Kidney glomerular epithelial cell (primary cell): ENCODE data around the gene COX4I1.

Experiments used
- DNase-seq: peaks from one replicate; lab custom pipeline; 2025; lab: John Stamatoyannopoulos, UW

COX4I1 gene

GRCh38 chr16:85768199-85768598 lies 31.3 kb upstream of the COX4I1 start:
- no peak for DNase-seq

GRCh38 chr16:85770741-85771140 lies 28.8 kb upstream of the COX4I1 start:
- DNase-seq, result no peak

GRCh38 chr16:85773044-85773443 lies 26.5 kb upstream of the COX4I1 start:
- no peak for DNase-seq

GRCh38 chr16:85774136-85774535 lies 25.4 kb upstream of the COX4I1 start:
- no peak for DNase-seq

GRCh38 chr16:85774811-85775210 lies 24.7 kb upstream of the COX4I1 start:
- DNase-seq, result no peak

- no peak for DNase-seq
Observed at GRCh38 chr16:85777583-85778310, 21.7 kb upstream of the COX4I1 start.

GRCh38 chr16:85778873-85779272 lies 20.6 kb upstream of the COX4I1 start:
- no peak for DNase-seq

GRCh38 chr16:85780281-85780680 lies 19.2 kb upstream of the COX4I1 start:
- DNase-seq, result no peak

- no peak for DNase-seq
Observed at GRCh38 chr16:85781156-85781555, 18.3 kb upstream of the COX4I1 start.

GRCh38 chr16:85781695-85782370 lies 17.7 kb upstream of the COX4I1 start:
- no peak for DNase-seq

GRCh38 chr16:85782451-85782850 lies 17.0 kb upstream of the COX4I1 start:
- DNase-seq, result no peak

GRCh38 chr16:85783441-85783840 lies 16.1 kb upstream of the COX4I1 start:
- no peak for DNase-seq

- DNase-seq, result no peak
Observed at GRCh38 chr16:85784813-85785212, 14.7 kb upstream of the COX4I1 start.

- no peak for DNase-seq
Observed at GRCh38 chr16:85785927-85786326, 13.6 kb upstream of the COX4I1 start.

GRCh38 chr16:85788819-85789218 lies 10.7 kb upstream of the COX4I1 start:
- no peak for DNase-seq

GRCh38 chr16:85789773-85790172 lies 9.7 kb upstream of the COX4I1 start:
- DNase-seq, result no peak

- no peak for DNase-seq
Observed at GRCh38 chr16:85793662-85794298, 5.7 kb upstream of the COX4I1 start.

- no peak for DNase-seq
Observed at GRCh38 chr16:85794696-85795095, 4.8 kb upstream of the COX4I1 start.

GRCh38 chr16:85796152-85796551 lies 3.3 kb upstream of the COX4I1 start:
- no peak for DNase-seq

GRCh38 chr16:85796599-85796998 lies 2.9 kb upstream of the COX4I1 start:
- no peak for DNase-seq

GRCh38 chr16:85798283-85798776 lies 1.2 kb upstream of the COX4I1 start:
- no peak for DNase-seq

GRCh38 chr16:85798901-85799496 lies 496 bp upstream of the COX4I1 start:
- DNase-seq, result no peak

- no peak for DNase-seq
Observed at GRCh38 chr16:85800321-85800669, 800 bp downstream of the COX4I1 start.
